GM21360 (cell line): ENCODE data around the gene MET.
"Not testable (repeated sequence)": the region's sequence is repeated elsewhere in the genome, so short reads cannot be mapped to it uniquely, and the experiment has no call there.

Source experiments
- ATAC-seq: cut with Tn5 transposase; IDR thresholded peaks from one replicate; pipeline ENCODE4 v1.9.1; 2021; ENCODE audit warnings: mild to moderate bottlenecking, moderate library complexity; ENCODE audit not compliant: unreplicated experiment

Gene MET

GRCh38 chr7:116743835-116744234 is 71.8 kb downstream of the MET start:
- not testable (repeated sequence) for ATAC-seq

- ATAC-seq = not testable (repeated sequence)
Observed at GRCh38 chr7:116746388-116746787, 74.4 kb downstream of the MET start.

GRCh38 chr7:116751070-116751469 is 79.1 kb downstream of the MET start:
- not testable (repeated sequence) for ATAC-seq

GRCh38 chr7:116752305-116753074 is 80.5 kb downstream of the MET start:
- ATAC-seq = no peak

DNA sequence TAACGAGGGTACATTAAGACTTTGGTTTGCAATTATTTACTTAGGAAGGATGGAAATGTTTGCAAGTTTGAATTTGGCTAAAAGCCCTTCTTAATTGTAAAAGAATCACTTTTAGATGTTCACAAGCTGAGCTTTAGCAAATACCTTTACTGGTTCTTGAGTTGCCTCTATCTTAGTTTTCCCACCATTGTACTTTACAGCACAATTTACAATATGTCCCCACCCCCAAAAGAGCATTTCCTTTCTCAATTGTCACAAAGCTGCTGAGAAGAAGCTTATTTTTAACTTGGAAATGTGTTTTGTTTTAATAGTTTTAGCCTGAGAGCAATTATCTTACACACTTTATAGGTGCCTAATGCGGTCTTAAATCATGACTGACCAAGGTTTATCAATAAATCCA is 81.1 kb downstream of the MET start:
- ATAC-seq = no peak

GRCh38 chr7:116754186-116754585 is 82.2 kb downstream of the MET start:
- ATAC-seq = no peak

- ATAC-seq = no peak
Observed at GRCh38 chr7:116757283-116757682, 85.3 kb downstream of the MET start.

DNA sequence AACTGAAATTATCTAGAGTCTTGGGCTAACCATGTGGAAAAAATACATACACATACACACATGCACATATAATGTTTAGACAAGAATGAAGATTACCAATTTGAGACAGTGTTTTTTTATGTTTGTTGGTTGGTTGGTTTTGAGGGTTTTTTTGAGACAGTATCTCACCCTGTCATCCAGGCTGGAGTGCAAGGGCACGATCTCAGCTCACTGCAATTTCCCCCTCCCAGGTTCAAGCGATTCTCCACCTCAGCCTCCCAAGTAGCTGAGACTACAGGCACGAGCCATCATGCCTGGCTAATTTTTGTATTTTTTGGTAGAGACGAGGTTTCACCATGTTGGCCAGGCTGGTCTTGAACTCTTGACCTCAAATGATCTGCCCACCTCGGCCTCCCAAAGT is 87.6 kb downstream of the MET start:
- not testable (repeated sequence) for ATAC-seq

DNA sequence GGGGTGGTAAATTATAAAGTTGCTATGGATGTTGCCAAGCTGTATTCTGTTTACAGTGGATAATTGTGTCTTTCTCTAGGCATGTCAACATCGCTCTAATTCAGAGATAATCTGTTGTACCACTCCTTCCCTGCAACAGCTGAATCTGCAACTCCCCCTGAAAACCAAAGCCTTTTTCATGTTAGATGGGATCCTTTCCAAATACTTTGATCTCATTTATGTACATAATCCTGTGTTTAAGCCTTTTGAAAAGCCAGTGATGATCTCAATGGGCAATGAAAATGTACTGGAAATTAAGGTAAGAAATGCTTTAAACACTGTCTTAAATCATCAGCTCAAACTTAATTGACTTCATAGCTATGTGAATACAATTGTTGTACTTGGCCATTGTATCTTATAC is 91.0 kb downstream of the MET start:
- ATAC-seq = no peak

DNA sequence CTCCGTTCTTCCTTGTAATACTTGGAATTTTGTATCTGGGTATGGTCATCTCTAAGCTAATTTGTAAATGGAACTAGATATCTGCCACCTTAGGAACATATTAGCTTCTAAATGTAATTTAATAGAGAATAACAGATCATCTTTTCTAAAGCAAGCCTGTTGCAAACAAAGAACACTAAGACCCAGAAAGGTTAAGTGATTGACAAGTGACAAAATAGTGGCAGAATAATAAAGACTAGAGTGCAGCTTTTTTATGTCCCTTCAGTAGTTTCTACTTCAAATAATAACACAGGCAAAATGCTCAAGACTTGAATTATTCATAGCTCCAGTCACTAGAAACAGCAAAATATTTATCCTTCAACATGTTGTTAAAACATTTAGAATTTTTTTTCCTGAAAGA is 91.7 kb downstream of the MET start:
- no peak for ATAC-seq

- no peak for ATAC-seq
Observed at GRCh38 chr7:116766881-116767280, 94.9 kb downstream of the MET start.

GRCh38 chr7:116769546-116769945 is 97.5 kb downstream of the MET start:
- ATAC-seq = no peak

DNA sequence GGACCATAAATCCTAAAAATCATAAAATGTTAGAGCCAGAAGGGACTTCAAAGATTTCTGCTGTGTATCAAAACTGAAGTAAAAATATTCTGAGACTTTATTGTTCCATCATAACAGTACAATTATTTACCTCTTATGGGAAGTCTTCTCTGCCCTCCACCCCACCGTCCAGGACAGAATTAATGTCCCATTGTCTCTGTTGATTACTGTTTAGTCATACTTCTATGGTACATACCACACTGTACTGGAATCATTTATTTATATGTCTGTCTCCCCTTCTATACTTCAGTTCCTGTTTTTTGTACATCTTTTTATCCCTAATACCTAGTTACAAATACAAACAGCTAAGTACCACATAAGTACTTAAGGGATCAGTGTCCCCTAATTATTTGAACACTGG is 98.9 kb downstream of the MET start:
- no peak for ATAC-seq

GRCh38 chr7:116771640-116772039 is 99.6 kb downstream of the MET start:
- no peak for ATAC-seq

DNA sequence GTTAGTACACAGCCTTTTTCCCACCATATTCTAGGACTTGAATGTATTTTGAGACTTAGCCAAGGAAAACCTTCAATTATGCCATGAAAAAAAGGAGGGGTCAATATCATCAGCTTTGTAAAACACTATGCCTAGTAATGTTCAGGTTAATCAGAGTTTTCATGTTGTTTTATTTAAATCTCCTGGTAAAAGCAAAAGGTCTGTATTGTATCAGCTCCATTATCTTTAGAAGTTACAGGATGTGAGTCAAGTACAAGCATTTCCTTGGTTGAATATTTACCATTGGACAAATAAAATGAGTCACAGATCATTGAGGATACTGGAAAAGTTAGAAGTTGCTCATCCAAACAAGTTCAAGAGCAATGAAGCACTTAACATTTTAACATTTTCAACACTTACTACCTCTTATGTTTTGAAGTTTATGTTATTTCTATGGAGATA is 100.4 kb downstream of the MET start:
- ATAC-seq = no peak

- no peak for ATAC-seq
Observed at GRCh38 chr7:116772926-116773749, 101.1 kb downstream of the MET start.

GRCh38 chr7:116776046-116776445 is 104.0 kb downstream of the MET start:
- ATAC-seq = no peak

DNA sequence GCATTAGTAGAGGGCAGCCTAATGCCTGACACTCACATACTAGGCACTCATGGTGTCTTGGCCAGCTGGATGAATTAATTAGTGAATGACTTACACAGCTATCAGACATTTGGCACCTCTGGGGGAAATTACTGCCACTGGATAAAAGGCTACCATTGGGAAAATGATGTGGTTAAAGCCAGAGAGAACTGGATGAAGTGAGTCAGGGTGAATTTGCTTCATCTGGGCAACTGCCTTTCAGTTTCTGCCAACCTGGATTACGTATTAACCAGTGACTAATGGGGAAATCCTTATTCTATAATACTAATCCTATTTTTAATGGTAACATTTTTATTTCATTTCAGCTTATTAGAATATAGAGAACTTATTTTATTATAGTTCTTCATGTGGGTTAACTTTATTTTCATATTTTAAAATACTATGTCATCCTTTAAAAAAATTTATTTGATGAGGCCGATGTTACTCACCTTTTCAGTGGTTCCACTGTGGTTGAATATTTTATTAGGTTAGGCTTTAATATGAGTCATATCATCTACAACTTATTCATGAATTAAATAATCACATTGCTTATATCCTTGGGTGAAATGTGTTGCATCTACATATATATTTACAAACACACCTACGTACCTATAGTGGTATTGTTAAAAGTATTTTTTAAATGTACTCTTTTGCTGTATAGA is 104.8 kb downstream of the MET start:
- no peak for ATAC-seq

- ATAC-seq = no peak
Observed at GRCh38 chr7:116777651-116778281, 105.8 kb downstream of the MET start.

DNA sequence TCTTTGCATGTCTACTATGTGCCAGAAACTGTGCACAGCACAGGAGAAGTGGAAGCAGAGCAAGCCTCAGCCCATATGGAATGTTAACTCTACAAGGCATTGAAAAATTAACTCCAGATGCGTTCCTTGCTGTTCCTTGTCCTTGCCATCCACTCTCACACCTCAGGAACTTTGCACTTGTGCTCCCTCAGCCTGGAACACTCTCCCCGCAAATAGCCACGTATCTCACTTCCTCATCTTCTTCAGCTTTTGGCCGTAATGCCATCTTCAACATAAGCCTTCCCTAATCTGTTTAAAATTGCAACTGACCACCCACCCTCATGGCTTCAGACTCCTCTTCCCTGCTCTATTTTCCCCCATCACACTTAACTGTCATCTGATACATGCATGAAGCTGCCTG is 107.2 kb downstream of the MET start:
- ATAC-seq = no peak

DNA sequence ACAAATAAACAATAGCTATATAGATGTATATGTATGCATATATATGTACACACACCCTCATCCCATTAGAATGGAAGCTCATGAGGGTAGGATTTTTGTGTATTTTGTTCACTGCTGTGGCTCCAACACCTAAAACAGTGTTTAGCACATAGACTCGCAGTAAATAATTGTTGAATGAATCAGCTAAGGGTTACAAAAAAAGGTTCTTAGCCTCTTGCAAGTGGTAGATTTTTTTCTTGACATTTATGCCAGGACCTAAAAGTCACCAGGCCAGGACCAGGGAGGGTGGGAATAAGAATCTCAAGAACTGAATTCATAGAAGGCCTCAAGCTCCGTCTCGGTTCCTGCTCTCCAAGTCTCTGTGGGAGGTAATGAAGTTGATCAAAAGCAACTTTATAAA is 107.9 kb downstream of the MET start:
- no peak for ATAC-seq
